GM23338 (cell line): ENCODE data around the gene PARP12. TPM values are rescaled to one million over a fixed set of nuclear protein-coding genes. Genes with fewer than 3 reads are reported as not detected.

Experiments used
- ATAC-seq: fragments of 200-7000 bp; cut with Tn5 transposase; 3 replicates; pipeline ENCODE4 v1.9.1; 2020
- DNase-seq: peaks from one replicate; pipeline ENCODE4 v3.0.0-alpha.2; 2015; ENCODE audit warnings: low spot score
- H2AFZ ChIP-seq: fragments of 200-600 bp; sonication (generic); 2 replicates; pipeline ENCODE4 v1.8.0; 2016; ENCODE audit warnings: antibody characterized with exemption, mild to moderate bottlenecking, moderate library complexity
- H3F3A ChIP-seq: fragments of 200-600 bp; sonication (generic); replicated peaks from 2 replicates; pipeline ENCODE4 v1.8.0; 2017; ENCODE audit warnings: antibody characterized with exemption, mixed run types, low read depth
- H3K27ac ChIP-seq: fragments of 200-600 bp; sonication (generic); 2 replicates; pipeline ENCODE4 v1.6.1; 2016; ENCODE audit warnings: low read depth
- H3K27me3 ChIP-seq: fragments of 200-600 bp; sonication (generic); 2 replicates; pipeline ENCODE4 v1.8.0; 2016; ENCODE audit warnings: mild to moderate bottlenecking, mixed run types, moderate library complexity; ENCODE audit not compliant: insufficient read depth
- H3K36me3 ChIP-seq: fragments of 200-600 bp; sonication (generic); 2 replicates; pipeline ENCODE4 v1.8.0; 2016; ENCODE audit warnings: mild to moderate bottlenecking; ENCODE audit not compliant: insufficient read depth
- H3K4me1 ChIP-seq: fragments of 200-600 bp; sonication (generic); 2 replicates; pipeline ENCODE4 v1.8.0; 2016; ENCODE audit warnings: mild to moderate bottlenecking, moderate library complexity; ENCODE audit not compliant: insufficient read depth
- H3K4me2 ChIP-seq: fragments of 200-600 bp; sonication (generic); 2 replicates; pipeline ENCODE4 v1.7.1; 2017; ENCODE audit warnings: mixed run types
- H3K4me3 ChIP-seq: fragments of 200-600 bp; sonication (generic); 2 replicates; pipeline ENCODE4 v1.6.1; 2016; ENCODE audit warnings: mixed run types
- H3K79me2 ChIP-seq: fragments of 200-600 bp; sonication (generic); replicated peaks from 2 replicates; pipeline ENCODE4 v1.8.0; 2017; ENCODE audit warnings: mild to moderate bottlenecking; ENCODE audit not compliant: insufficient read depth
- H3K9me2 ChIP-seq: fragments of 200-600 bp; sonication (generic); 2 replicates; pipeline ENCODE4 v1.8.0; 2017; ENCODE audit not compliant: insufficient read depth
- H4K20me1 ChIP-seq: fragments of 200-600 bp; sonication (generic); replicated peaks from 2 replicates; pipeline ENCODE4 v1.8.0; 2017; ENCODE audit warnings: mild to moderate bottlenecking; ENCODE audit not compliant: insufficient read depth
- H3K27ac Mint-ChIP-seq: 2 replicates; pipeline ENCODE4 v1.8.0; 2020; ENCODE audit warnings: inconsistent platforms, mild to moderate bottlenecking, moderate library complexity, mixed read lengths
- H3K27me3 Mint-ChIP-seq: 3 replicates; pipeline ENCODE4 v1.8.0; 2022; ENCODE audit warnings: low read depth, mild to moderate bottlenecking, moderate library complexity, mixed read lengths, inconsistent platforms; ENCODE audit not compliant: insufficient read depth, poor library complexity
- H3K36me3 Mint-ChIP-seq: 3 replicates; pipeline ENCODE4 v1.8.0; 2021; ENCODE audit warnings: low read depth, mild to moderate bottlenecking, inconsistent platforms, moderate library complexity, mixed read lengths
- H3K4me1 Mint-ChIP-seq: 3 replicates; pipeline ENCODE4 v1.8.0; 2020; ENCODE audit warnings: mild to moderate bottlenecking, inconsistent platforms, mixed read lengths
- H3K4me3 Mint-ChIP-seq: 3 replicates; pipeline ENCODE4 v1.8.0; 2021; ENCODE audit warnings: moderate library complexity, mild to moderate bottlenecking, inconsistent platforms, mixed read lengths
- H3K9me3 Mint-ChIP-seq: 3 replicates; pipeline ENCODE4 v1.8.0; 2020; ENCODE audit warnings: moderate library complexity, mild to moderate bottlenecking, inconsistent platforms, mixed read lengths
- CREB1 ChIP-seq: fragments of 250-450 bp; sonication (Bioruptor Pico); IDR thresholded peaks from 2 replicates; pipeline ENCODE4 v1.5.0; 2020; ENCODE audit warnings: low read depth, mild to moderate bottlenecking, moderate library complexity
- CTCF ChIP-seq, 2 experiments: fragments of 200-600 bp in 1 of 2; sonication (generic) in 1 of 2; conservative IDR thresholded peaks; 2 replicates each; pipeline versions ENCODE4 v1.5.1 to v1.6.1; 2016 to 2017; ENCODE audit warnings: antibody characterized with exemption in 2 of 2, low read depth in 2 of 2, mild to moderate bottlenecking in 2 of 2, moderate library complexity in 1 of 2
- EZH2phosphoT487 ChIP-seq: fragments of 200-600 bp; sonication (generic); IDR thresholded peaks from one replicate; pipeline ENCODE4 v1.8.1; 2018; ENCODE audit warnings: antibody characterized with exemption; ENCODE audit not compliant: unreplicated experiment
- NANOG ChIP-seq: IDR thresholded peaks from 2 replicates; pipeline ENCODE4 v1.6.1; 2016; ENCODE audit warnings: antibody characterized with exemption, borderline replicate concordance
- POLR2AphosphoS5 ChIP-seq: IDR thresholded peaks from 2 replicates; pipeline ENCODE4 v1.6.1; 2016; ENCODE audit warnings: antibody characterized with exemption, low read depth
- REST ChIP-seq: IDR thresholded peaks from one replicate; pipeline ENCODE4 v1.6.1; 2018; ENCODE audit warnings: antibody characterized with exemption; ENCODE audit not compliant: unreplicated experiment
- ZNF331 ChIP-seq: fragments of 250-450 bp; sonication (Bioruptor Pico); IDR thresholded peaks from 2 replicates; pipeline ENCODE4 v1.5.0; 2020; ENCODE audit warnings: low read depth, mild to moderate bottlenecking, moderate library complexity
- ZNF462 ChIP-seq: fragments of 250-450 bp; sonication (Bioruptor Pico); IDR thresholded peaks from 2 replicates; pipeline ENCODE4 v1.5.0; 2020; ENCODE audit warnings: mild to moderate bottlenecking, moderate library complexity
- polyA plus RNA-seq: library from polyadenylated mRNA; unstranded; fragments of >200 nt; fragmentation: Nextera tagmentation; extraction: Ambion mirVana; gene quantifications from 2 replicates; pipeline ENCODE4 v1.2.1, GENCODE V29; 2016
- total RNA-seq: library from RNA; depleted of rRNA; stranded (reverse); fragments of >200 nt; shearing (Covaris generic); gene quantifications from 2 replicates; pipeline ENCODE4 v1.2.3, GENCODE V29; 2014

Gene PARP12
- total and polyA plus RNA-seq, 2 experiments from 2014 or later, result 2.7 to 10.3 TPM

GRCh38 chr7:140056431-140057142 is 6.2 kb downstream of the PARP12 start (continued):
- no peak for TF ChIP-seq REST
- TF ChIP-seq ZNF331 (CRISPR knock-in tag), result no peak
- no peak for TF ChIP-seq NANOG

GRCh38 chr7:140055833-140056232 is 6.9 kb downstream of the PARP12 start:
- no peaks in the 10 kb centered on the region for H3K79me2 ChIP-seq
- H3K4me3 ChIP-seq, result no peak overlapping the region
- Mint-ChIP-seq H3K27ac (no peak overlapping the region), H3K36me3 (no peaks in the 10 kb centered on the region), H3K4me1 (no peaks in the 10 kb centered on the region), H3K9me3 (no peaks in the 10 kb centered on the region), H3K27me3 (peaks cover 8% of the 10 kb centered on the region), H3K4me3 (no peak overlapping the region)
- H3K9me2 ChIP-seq, result no peaks in the 10 kb centered on the region; the same call in 1 of the 2 replicates
- ATAC-seq (no peak), DNase-seq (no peak)
- H3K4me2 ChIP-seq, result no peak overlapping the region
- peaks cover 1% of the 10 kb centered on the region; the same call in 1 of the 2 replicates for H3K27me3 ChIP-seq
- H3K36me3 ChIP-seq, result no peaks in the 10 kb centered on the region
- H3F3A ChIP-seq, result no peaks in the 10 kb centered on the region
- H3K4me1 ChIP-seq, result no peaks in the 10 kb centered on the region
- H3K27ac ChIP-seq, result no peak overlapping the region
- H4K20me1 ChIP-seq, result 0 out of 2 replicates have a peak, but pooled peaks cover 6% of the 10 kb centered on the region
- no peak overlapping the region for H2AFZ ChIP-seq
- no peak for TF ChIP-seq POLR2AphosphoS5
- TF ChIP-seq ZNF462 (CRISPR knock-in tag), result no peak
- no peak for TF ChIP-seq ZNF331 (CRISPR knock-in tag)
- TF ChIP-seq NANOG, result no peak
- TF ChIP-seq CREB1 (CRISPR knock-in tag), result no peak
- TF ChIP-seq CTCF (conservative IDR thresholded peaks at IDR 0.05; ENCODE audit: low read depth in 2 of 2), result no peak
- no peak for TF ChIP-seq EZH2phosphoT487
